ENCODE results near the gene L3MBTL4.

- no peak for TF ChIP-seq CTCF (IDR thresholded peaks at IDR 0.05 in 2 of 3, conservative IDR thresholded peaks at IDR 0.05 in 1 of 3; ENCODE audit: borderline replicate concordance in 1 of 3, insufficient read depth in 1 of 3, low read depth in 2 of 3, low read length in 2 of 3)
- no peak for TF ChIP-seq POLR2AphosphoS5 (IDR thresholded peaks at IDR 0.05; ENCODE audit: low read depth, low read length)
- no peak for TF ChIP-seq POLR2A (IDR thresholded peaks at IDR 0.05; ENCODE audit: borderline replicate concordance, extremely low read depth, insufficient read depth, insufficient read length)
- TF ChIP-seq TCF7L2 (IDR thresholded peaks at IDR 0.05; ENCODE audit: borderline replicate concordance, extremely low read depth, insufficient read depth, insufficient read length): no peak
These were observed 308.5 kb downstream of the L3MBTL4 start for GRCh38 chr18:6106091-6106685.
